Activated CD8-positive, alpha-beta memory T cell treated with anti-CD3 and anti-CD28 coated beads for 48 hours (primary cell): ENCODE measurements around the gene ATP8A2.
A peak's percentile ranks its signal among the peaks of the same experiment; 100 is the strongest.
"Not testable (repeated sequence)": the region's sequence is repeated elsewhere in the genome, so short reads cannot be mapped to it uniquely, and the experiment has no call there.

Experiments
- DNase-seq, 3 experiments: peaks; one replicate each; pipeline ENCODE4 v3.0.0-alpha.2; 2020; ENCODE audit warnings: low read depth in 2 of 3, low spot score in 2 of 3

Gene ATP8A2

DNA sequence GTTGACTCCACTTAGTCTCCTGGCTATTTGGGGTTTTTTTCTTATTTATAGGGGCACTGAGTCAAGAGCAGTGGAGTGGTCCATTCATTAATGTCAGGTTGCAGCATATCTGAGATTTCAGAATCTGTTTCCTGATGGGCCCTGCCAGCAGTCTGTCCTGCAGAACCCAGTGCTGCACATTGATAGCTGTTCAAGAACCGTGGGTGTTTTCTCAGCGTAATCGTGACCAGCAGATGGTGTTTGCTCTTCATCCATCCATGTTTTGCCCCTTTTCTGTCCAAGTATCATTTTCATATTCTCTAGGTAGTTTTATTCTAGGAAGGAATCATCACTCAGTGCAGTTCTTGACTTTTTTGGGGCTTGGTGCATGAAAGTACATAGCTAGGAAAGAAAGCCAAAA, 166.5 kb downstream of the ATP8A2 start:
- DNase-seq, result no peak

DNA sequence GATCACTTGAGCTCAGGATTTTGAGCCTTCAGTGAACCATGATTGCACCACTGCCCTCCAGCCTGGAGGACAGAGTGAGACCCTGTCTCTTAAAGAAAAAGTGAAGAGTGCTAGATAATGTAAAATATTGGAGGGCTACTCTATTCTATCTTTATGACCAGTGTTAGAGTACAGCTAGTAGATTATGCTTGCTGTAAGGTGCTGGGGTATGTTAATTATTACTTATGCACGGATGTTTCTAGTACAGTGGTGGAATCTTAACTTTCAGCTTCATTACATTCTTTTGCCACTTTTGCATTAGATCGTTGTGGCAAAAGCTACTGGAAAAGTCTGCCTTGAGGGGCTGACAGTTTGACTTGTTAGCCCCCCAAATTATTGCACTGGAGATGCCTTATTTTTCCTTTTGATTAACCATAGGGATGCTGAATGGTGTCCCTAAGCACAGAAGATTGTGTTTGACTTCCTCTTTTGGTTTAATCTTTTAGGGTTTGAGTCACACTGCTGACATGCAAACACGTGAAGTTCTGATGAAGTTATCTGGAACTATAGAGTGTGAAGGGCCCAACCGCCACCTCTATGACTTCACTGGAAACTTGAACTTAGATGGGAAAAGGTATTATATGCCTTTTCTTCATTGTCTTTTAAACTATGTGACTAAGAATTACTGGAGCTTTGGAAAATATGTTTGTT, 169.8 kb downstream of the ATP8A2 start:
- no peak for DNase-seq

DNA sequence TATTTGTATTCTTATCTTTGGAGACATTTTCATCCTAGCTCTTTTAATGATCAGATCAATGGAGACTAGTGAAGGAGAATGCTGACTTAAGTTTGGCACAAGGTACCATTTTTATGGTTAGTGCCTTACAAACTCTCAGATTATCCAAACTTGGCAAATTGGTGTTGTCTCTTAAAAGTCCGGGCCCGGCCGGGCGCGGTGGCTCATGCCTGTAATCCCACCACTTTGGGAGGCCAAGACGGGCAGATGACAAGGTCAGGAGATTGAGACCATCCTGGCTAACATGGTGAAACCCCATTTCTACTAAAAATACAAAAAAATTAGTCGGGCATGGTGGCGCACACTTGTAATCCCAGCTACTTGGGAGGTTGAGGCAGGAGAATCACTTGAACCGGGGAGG, 177.2 kb downstream of the ATP8A2 start:
- not testable (repeated sequence) for DNase-seq

DNA sequence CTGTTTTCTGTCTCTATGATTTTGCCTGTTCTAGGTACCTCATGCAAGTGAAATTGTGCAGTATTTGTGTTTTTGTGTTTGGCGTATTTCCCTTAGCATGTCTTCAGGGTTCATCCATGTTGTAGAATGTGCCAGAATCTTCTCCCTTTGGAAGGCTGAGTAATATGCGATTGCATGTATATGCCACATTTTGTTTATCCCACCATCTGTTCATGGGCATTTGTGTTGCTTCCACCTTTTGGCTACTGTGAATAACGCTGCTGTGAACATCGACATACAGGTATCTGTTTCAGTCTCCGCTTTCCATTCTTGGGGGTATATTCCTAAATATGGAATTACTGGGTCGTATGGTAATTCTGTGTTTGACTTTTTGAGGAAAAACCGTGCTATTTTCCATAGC, 190.0 kb downstream of the ATP8A2 start:
- no peak for DNase-seq

DNA sequence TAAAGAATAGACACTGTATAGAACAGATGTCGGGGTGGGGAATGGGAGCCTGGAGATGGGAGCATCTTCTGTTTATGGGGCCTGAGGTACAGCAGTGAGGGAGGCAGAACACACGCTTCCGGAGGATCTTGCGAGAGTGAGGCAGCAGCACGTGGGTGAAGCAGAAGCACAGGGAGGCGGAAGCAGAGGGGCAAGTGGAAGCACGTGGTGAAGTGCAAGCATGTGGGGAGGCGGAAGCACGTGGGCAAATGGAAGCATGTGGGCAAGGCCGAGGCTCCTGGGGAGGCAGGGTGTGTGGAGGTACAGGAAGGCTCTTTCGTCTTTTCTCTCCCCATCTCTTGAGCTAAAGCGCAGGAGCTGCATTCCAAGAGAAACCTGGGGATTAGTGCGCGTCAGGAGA, 198.4 kb downstream of the ATP8A2 start:
- no peak for DNase-seq

DNA sequence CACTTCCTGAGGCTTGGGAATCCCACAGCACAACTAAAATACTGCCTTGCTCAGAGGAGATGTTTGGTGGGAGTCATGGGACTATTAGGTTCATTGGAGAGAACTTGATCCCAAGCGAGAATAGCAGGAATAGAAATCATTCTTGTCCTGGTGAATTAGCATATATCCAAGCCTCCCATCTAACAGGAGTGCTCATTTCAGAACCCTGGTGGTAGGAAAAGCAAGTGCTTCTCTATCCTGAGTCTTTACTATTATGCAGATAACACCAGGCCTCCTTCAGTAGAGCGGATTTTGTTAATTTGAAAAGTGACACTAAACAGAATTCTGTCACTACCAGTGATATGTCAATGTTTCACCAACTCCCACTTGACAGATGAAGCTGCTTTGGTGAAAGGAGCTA, 199.5 kb downstream of the ATP8A2 start:
- no peak for DNase-seq

DNA sequence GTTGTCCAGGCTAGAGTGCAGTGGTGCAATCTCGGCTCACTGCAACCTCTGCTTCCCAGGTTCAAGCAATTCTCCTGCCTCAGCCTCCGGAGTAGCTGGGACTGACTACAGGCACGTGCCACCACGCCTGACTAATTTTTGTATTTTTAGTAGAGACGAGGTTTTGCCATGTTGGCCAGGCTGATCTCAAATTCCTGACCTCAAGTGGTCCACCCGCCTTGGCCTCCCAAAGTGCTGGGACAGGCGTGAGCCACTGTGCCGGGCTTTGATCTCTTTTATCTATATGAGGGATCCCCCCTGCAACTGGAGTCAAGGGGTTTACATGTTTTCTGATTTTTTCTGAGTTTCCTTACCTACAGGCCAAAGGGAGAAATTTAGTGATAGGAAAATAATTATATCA, 200.4 kb downstream of the ATP8A2 start:
- DNase-seq, result not testable (repeated sequence)

DNA sequence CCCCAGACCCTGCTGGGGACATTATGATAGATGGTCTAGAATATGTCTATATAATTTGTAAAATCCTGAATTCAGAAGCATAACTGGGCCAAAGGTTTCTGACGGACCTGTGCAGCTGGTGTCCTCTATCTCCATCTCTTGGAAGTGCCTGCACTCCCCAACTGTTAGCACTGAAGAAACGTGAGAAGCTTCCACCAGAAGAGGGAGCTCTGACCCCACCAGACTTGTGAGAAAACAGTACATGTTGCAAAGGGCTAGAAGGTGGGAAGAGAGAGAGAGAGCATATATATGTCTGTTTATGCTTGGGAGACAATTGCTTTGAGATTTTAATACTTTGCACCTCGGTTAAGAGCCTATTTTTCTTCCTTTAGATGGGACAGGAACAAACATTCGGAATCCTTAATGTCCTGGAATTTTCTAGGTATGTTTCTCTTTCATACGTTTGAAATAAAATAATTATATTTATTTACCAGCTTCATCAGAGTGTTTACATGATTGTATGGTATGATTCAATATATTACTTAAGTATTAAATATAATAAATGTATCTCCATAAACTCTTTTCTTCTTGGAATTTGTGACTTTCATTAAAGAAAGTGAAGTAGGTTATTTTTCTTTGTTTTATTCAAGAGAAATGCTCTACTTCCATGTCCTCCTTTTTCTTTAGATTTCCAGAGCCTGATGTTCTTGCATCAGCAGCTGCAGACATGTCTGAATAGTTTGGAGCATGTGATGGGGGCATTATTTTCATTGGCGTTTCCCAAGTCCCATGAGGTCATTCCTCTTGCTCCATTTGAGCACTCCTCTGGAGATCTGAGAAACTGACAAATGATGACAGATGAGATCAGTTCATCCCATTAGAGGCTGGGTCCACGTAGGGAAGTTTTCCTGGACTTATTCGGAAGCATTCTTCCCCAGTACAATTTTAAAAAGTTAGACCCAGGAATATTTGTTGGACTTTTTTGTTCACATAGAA, 202.9 kb downstream of the ATP8A2 start:
- peak; percentile 29 to 50 (median 32) for DNase-seq

DNA sequence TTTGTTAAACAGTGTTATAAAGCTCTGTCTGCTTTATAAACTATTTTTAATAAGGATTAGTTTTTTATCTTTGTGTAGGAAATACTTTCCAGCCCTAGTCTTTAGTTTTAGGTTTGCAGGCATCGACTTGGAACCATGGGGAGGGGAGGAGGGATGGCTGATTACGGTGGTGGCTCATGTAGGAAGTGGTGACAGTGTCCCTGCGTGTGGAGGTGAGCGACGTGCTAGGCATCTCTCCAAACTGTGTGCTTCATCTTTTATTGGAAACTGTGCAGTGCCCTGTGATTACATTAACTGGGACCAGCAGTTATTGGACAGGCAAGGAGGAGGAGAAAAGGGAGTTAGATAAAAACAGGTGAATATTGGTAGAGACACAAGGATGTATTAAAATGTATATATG, 203.8 kb downstream of the ATP8A2 start:
- DNase-seq, result no peak

DNA sequence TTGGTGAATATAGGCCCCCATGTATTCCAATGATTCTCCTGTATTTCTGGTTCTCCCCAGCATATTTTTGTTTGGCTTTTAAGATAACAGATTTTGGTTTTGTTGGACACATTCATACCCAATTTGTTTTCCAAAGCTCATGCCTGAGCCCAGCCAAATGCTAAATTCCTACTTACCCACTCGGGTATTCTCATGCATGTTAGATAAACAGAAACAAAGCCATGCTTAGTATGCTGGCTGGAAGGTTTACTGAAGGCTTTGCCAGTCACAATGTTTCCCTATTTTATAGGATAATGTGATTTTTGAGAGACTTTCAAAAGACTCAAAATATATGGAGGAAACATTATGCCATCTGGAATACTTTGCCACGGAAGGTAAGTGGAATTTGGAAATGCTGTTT, 206.8 kb downstream of the ATP8A2 start:
- no peak for DNase-seq

DNA sequence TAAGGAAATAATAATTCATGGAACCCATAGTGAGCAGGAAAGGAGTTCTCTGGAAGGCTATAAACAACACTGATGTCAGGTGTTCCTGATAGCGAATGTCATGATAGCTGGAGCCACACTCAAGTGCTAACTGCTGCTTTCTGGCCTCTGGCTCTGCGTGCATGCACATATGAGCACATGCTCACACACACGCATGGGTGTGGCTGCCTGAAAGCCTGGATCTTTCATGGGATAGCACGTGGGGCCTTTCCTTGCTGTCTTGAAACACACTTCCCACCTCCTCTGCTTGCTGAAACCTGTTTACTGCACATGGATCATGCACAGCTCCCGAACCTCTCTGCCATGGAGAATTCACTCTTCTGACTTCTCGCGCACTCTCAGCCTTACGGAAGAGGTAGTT, 207.4 kb downstream of the ATP8A2 start:
- DNase-seq, result no peak

DNA sequence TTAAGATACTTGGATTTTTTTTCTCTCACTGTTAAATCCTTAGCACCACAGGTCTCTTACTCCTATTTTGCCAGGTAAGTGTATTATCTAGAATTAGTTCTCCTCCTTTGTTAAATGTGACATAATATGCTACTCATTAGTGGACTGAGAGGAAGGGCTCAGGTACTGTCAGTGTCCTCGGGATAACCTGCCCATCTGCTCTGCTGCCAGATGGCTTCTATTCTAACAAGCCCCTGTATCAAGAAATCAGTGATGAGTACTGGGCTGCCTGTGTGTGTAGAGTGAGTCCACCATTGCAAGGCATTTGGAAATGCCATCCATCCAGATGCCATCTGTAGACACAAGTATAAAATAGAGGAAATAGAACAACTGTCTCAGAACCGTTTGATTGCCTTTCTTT, 209.6 kb downstream of the ATP8A2 start:
- DNase-seq, result no peak

DNA sequence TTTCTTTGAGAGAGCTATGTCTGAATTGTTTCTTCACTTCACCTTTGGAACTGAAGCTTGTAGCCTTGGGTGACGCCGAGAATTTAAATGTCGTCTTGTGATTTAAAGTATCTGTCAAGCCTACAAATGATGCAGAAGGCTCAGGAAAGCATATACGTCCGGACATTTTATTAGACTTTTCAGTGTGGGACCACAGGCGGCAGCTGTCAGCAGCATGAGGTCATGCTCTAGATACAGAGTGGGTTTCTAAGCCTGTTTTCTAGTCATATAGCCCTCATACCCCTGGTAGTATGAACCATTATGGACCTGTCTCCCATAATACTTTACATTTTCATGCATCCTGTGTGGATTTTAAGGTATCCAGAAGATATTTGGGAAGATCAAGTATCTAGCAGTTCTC, 212.3 kb downstream of the ATP8A2 start:
- DNase-seq, result no peak

DNA sequence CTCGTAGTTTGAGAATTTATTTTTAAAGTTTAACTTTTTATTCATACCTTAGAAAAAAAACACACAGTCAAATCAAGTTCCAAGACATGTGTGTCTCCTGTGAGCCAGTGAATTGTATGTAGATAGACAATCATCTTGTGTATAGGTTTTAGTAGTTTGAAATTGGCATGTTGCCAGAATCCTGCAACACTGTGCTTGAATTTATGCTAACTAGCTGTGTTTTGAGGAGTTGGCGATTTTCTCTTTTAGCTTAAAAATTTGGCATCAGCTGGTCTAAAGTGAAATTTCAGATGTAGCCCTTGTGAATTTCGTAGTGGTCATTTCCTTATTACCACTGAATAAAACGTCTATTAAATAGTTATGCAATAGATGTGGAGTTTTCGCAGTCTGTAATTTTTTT, 213.2 kb downstream of the ATP8A2 start:
- DNase-seq, result no peak

DNA sequence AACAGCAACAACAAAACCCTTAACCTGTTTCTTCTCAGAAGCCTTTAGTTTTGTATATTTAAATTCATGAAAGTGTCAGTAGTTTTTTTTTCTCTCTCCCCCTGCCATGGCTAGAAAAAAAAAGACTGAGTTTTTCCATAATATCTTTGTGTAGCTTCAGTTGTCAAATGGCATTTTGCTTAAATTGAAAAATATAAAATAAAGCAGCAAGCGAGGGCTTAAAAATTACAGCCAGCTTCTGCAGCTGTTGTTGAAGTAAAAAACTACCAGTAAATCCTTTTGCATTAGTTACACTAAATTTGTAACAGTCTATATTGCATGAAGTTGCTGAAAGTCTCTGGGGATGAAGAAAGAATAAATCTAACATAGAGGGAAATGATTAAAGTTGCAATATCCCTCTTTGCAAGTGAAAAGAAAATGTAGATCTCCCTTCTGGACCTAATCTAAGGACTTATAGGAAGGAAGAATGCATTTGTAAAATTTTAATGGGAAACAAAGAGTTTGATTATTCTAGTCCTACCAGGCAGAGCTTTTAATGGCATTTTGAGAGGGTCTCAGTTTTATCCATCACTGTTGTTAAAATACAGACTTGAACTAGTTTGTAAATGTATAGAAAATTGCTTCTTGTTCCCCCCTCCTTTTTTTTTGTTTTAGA, 215.7 kb downstream of the ATP8A2 start:
- no peak for DNase-seq

DNA sequence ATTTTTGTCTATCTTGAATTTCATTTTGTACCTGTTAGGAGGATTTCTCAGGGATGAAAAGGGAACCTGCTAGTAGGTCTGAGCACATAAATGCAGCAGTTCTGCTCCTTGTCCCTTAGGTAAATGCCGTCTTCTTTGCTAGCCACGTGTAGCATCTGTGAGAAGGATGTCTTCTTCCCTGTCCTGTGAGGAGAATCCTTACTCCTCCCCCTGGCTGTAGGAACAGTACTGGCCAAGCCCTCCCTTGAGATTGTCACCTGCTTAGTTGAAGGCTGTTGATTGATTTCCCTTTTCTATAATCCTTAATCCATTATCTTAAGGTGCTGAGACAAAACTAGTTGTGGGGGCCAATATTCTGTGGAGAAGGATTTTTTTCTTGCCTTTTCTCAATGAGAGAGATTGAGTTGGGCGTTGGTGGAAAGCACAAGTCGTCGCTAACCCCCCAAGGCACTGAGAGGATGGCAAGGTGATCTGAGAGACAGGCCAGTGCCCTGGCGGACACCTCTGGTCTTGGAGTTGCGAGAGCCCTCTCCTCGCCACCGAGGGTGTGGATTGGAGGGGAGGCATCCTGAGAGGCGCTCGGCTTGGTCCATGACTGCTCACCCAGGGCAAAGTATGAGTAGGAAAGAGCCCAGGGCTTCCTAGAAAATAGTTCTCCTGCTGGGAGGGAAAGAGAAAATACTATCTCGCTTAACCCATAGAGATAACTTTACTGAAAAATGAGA, 216.7 kb downstream of the ATP8A2 start:
- DNase-seq, result no peak

DNA sequence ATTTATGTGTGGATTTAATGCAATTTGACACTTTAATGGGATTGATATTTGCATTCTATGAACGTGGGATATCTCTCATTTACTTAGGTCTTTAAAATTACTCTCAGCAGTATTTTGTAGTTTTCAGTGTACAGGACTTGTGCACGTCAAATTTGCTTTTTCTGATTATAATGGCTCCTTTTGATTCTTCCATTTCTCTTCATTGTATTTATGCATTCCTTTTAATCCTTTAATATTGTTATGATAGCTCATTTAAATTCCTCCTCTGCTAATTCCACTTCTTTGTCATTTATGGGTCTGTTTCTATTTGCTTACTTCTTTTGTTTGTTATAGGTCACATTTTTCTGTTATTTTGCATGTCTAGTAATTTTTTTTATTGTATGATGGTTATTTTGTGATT, 226.6 kb downstream of the ATP8A2 start:
- DNase-seq, result no peak

DNA sequence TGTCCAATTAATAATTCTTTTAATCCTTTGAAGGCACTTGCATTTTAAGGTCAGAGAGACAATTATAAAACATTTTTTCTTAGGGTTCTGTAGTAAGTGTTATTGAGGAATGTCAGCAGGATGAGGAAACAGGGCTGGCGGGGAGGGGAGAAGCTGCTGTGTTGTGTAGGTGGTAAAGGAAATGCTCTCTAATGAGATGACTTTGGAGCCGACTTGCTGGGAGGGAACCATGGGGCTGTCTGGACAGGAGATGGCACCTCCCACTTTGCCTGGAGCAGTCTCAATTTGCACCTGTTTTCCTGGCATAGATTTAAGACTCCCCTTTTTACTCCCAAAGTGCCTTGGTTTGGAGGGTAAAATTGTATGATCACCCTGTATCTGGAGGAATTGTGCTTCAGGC, 230.4 kb downstream of the ATP8A2 start:
- DNase-seq, result no peak

DNA sequence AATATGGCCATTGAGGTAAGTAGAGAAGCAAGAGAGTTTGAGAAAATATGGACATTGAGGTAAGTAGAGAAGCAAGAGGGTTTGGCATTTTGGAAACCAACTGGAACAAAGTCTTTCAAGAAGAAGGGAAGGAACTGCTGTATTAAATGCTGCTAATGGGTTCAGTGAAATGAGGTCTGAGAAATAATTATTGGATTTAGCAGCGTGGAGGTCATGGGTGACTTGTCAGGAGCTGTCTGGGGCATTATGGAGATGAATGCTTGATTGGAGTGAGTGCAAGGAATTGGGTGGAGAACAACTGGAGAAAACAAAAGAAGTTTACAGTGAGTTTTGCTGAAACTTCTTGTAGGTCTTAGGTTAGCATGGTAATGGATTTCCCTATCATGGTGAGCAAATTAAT, 232.3 kb downstream of the ATP8A2 start:
- DNase-seq, result no peak

DNA sequence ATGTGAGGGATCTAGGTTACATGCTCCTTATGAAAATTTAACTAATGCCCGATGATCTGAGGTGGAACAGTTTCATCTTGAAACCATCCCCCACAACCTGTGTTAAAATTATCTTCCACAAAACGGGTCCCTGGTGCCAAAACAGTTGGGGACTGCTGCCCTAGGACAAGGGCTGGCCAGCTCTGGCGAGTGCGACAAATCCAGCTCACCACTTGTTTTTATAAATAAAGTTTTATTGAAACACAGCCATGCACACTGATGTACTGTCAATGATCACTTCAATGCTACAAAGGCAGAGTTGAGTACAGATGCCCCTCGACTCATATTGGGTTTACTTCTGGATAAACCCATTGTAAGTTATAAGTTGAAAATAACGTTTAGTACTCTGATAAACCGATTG, 235.3 kb downstream of the ATP8A2 start:
- DNase-seq, result no peak

DNA sequence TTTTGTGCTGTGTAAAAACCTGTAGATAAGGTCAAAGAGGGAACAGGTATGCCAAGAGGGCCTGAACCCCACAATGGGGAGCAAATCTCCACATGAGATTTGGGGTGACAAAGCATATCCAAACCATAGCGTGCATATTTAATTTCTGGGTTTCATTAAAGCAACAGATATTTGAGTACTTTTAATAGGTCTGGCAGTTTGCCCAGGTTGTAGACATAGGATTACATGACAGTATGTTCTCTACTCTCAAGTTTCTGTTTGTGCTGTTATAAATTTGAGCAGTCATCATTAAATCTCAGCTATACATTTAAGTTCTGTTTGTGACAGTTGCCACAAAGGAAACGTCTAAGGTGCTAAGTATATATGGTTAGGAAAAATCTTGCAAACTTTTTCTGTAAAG, 236.4 kb downstream of the ATP8A2 start:
- DNase-seq, result no peak
